Mesothelial cell of epicardium (in vitro differentiated cells): ENCODE measurements around the gene CFAP58. TPM values are rescaled to one million over a fixed set of nuclear protein-coding genes. Genes with fewer than 3 reads are reported as not detected.

ENCODE experiments used
- DNase-seq, 2 experiments: peaks; one replicate each; pipeline ENCODE4 v3.0.0; 2021; ENCODE audit warnings: low spot score in 2 of 2; ENCODE audit not compliant: unreplicated experiment in 2 of 2
- H3K27ac Mint-ChIP-seq: 2 replicates; pipeline ENCODE4 v1.8.0; 2021; ENCODE audit warnings: mixed read lengths
- H3K27me3 Mint-ChIP-seq: 2 replicates; pipeline ENCODE4 v1.8.0; 2021; ENCODE audit warnings: low read depth, mixed read lengths
- H3K36me3 Mint-ChIP-seq: 2 replicates; pipeline ENCODE4 v1.8.0; 2021; ENCODE audit warnings: mixed read lengths
- H3K4me1 Mint-ChIP-seq: 2 replicates; pipeline ENCODE4 v1.8.0; 2021; ENCODE audit warnings: mixed read lengths
- H3K4me3 Mint-ChIP-seq: 2 replicates; pipeline ENCODE4 v1.8.0; 2021; ENCODE audit warnings: mild to moderate bottlenecking, moderate library complexity, mixed read lengths
- H3K9me3 Mint-ChIP-seq: 2 replicates; pipeline ENCODE4 v1.8.0; 2021; ENCODE audit warnings: mixed read lengths
- total RNA-seq: library from RNA; stranded (reverse); gene quantifications from 3 replicates; pipeline ENCODE4 v1.2.1, GENCODE V29; 2021
- TF ChIP-seq, protein P1 (sequence below): fragments of 200-600 bp; sonication (generic); IDR thresholded peaks from one replicate; pipeline ENCODE4 v1.5.0; 2021; ENCODE audit warnings: antibody characterized with exemption; ENCODE audit not compliant: unreplicated experiment

Gene CFAP58
- total RNA-seq, 1 donor from 2014 or later = 0.58 TPM

DNA sequence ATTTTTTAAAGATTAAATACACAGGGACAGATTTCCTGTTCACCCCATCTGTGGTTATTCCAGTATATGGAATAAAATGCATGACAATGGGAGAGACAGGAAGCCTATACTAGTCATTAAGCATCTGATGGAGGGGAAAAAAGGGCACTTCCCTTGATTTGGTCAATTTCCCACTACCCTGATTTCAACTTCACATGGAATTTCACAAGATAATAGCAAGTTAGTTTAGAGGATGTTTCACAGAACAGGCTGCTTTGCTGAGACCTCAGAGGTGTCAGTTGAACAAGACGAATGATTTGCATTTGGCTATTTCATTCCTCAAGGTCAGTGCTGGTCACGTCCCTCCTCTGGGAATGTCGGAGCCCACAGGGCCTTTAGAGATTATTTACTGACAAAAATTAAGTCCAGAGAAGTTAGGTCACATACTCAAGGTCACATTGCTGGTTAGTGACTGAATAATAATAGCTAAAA lies 10.7 kb upstream of the CFAP58 start:
- no peaks in the 10 kb centered on the region for H3K27me3 Mint-ChIP-seq
- TF ChIP-seq, protein P1, sequence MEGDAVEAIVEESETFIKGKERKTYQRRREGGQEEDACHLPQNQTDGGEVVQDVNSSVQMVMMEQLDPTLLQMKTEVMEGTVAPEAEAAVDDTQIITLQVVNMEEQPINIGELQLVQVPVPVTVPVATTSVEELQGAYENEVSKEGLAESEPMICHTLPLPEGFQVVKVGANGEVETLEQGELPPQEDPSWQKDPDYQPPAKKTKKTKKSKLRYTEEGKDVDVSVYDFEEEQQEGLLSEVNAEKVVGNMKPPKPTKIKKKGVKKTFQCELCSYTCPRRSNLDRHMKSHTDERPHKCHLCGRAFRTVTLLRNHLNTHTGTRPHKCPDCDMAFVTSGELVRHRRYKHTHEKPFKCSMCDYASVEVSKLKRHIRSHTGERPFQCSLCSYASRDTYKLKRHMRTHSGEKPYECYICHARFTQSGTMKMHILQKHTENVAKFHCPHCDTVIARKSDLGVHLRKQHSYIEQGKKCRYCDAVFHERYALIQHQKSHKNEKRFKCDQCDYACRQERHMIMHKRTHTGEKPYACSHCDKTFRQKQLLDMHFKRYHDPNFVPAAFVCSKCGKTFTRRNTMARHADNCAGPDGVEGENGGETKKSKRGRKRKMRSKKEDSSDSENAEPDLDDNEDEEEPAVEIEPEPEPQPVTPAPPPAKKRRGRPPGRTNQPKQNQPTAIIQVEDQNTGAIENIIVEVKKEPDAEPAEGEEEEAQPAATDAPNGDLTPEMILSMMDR = no peak
- no peak overlapping the region for H3K4me3 Mint-ChIP-seq
- H3K36me3 Mint-ChIP-seq = no peaks in the 10 kb centered on the region
- DNase-seq = no peak
- peaks cover 18% of the 10 kb centered on the region for H3K4me1 Mint-ChIP-seq
- H3K27ac Mint-ChIP-seq = no peak overlapping the region
- H3K9me3 Mint-ChIP-seq = no peaks in the 10 kb centered on the region

DNA sequence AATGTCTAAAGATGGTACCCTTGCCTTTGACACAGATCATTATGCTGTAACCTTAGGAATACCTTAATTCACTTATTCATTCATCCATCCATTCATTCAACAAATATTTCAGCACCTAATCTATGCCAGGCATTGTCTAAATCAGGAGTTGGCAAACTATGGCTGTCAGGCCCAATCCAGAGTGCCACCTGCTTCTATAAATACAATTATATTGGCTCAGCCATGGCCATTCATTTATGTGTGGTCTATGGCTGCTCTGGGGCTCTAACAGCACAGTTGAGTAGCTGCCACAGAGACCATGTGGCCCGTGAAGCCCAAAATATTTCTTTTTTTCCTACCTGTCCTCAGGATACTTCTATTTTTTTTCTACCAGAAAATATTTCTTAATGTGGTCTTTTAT lies 9.4 kb upstream of the CFAP58 start:
- no peaks in the 10 kb centered on the region for H3K36me3 Mint-ChIP-seq

DNA sequence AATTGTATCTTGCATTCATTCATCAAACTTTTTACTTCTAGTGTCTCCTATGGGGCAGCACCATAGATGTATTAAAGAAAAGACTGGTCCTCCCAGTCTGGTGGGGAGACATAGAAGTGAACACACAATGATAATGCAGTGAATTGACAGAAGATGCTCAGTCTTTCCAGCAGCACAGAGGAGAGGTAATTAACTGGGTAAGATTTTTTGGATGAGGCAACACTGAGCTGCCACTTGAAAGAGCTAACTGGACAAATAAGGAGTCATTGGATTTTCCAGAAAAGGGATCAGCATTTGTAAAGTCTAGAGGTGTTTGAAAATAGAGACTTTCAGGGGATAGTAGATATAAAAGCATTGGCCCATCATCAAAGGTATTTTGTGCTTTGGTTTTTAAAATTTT lies 8.1 kb upstream of the CFAP58 start:
- DNase-seq = no peak
- H3K4me3 Mint-ChIP-seq = no peak overlapping the region
- H3K36me3 Mint-ChIP-seq = no peaks in the 10 kb centered on the region
- no peaks in the 10 kb centered on the region for H3K27me3 Mint-ChIP-seq
- TF ChIP-seq, protein P1 = no peak
- H3K4me1 Mint-ChIP-seq = no peaks in the 10 kb centered on the region
- no peak overlapping the region for H3K27ac Mint-ChIP-seq
- H3K9me3 Mint-ChIP-seq = no peaks in the 10 kb centered on the region

More for the DNA sequence above, 9.4 kb upstream of the CFAP58 start:
- Mint-ChIP-seq H3K4me1 (peaks cover 13% of the 10 kb centered on the region), H3K27ac (no peak overlapping the region), H3K27me3 (no peaks in the 10 kb centered on the region), H3K4me3 (no peak overlapping the region), H3K9me3 (no peaks in the 10 kb centered on the region)
- TF ChIP-seq, protein P1 = no peak
- DNase-seq = no peak

DNA sequence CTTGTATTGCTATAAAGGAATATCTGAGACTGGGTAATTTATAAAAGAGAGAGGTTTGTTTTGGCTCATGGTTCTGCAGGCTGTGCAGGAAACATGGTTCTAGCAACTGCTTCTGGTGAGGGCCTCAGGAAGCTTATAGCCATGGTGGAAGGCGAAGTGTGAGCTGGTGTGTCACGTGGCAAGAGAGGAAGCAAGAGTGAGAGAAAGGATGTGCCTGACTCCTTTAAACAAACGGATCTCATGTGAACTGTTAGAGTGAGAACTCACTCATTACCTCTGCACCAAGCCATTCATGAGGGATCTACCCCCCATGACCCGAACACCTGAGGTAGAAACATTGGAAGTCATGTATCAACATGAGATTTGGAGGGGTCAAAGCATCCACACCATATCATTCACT lies 7.7 kb upstream of the CFAP58 start:
- H3K9me3 Mint-ChIP-seq = no peaks in the 10 kb centered on the region
- H3K27me3 Mint-ChIP-seq = peaks cover under 1% of the 10 kb centered on the region
- no peak overlapping the region for H3K27ac Mint-ChIP-seq
- TF ChIP-seq, protein P1 = no peak
- no peaks in the 10 kb centered on the region for H3K36me3 Mint-ChIP-seq
- DNase-seq = no peak
- H3K4me3 Mint-ChIP-seq = no peak overlapping the region
- H3K4me1 Mint-ChIP-seq = no peaks in the 10 kb centered on the region

DNA sequence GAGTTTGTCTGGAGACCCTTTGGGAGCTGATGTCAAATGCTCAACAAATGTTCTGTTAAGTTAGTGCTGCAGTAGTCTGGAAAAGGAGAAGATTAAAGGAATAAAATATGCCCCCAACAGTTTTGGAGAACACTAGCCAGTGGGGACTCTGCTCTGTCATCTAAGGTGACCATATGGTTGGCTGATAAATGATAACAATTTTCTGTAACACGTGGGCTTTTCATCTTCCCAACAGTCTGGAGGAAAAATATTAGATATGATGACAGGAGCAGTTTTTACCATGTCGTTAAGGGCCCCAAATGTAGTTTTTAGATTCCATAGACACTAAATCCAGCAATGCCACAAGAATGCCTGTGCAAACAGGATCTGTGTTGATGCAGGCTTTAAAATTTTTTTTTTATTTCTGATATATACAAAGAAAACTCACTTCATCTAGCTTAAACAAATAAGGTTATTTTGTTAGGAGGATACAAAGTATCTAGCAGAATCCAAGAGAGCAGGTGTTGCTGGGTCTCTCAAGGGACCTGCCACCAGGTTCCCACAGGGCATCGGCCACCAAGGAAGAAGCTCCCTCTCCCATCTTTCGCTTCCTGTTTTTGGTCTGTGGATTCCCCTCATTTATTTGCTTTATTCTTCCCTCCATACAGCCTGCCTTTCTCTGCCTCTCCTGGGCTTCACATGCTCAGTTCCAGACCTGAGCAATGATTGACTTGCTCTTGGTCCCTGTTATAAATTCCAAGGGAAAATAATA lies 6.2 kb upstream of the CFAP58 start:
- Mint-ChIP-seq H3K4me3 (no peak overlapping the region), H3K36me3 (no peaks in the 10 kb centered on the region), H3K4me1 (peaks cover under 1% of the 10 kb centered on the region), H3K9me3 (no peaks in the 10 kb centered on the region), H3K27ac (no peak overlapping the region), H3K27me3 (peaks cover 14% of the 10 kb centered on the region)
- TF ChIP-seq, protein P1 = no peak
- DNase-seq = no peak
